SJSA1 (cell line): ENCODE results near the gene SLC12A2. TPM values are rescaled to one million over a fixed set of nuclear protein-coding genes. Genes with fewer than 3 reads are reported as not detected.

Experiments
- DNase-seq, 2 experiments: peaks; one replicate each; pipeline ENCODE4 v3.0.0-alpha.2; 2015 to 2020; ENCODE audit warnings: low spot score in 2 of 2, low read depth in 1 of 2
- H3K27ac ChIP-seq: fragments of 250-450 bp; sonication (Bioruptor Pico); 2 replicates; pipeline ENCODE4 v1.5.1; 2020; ENCODE audit warnings: mild to moderate bottlenecking, moderate library complexity
- H3K27me3 ChIP-seq: fragments of 250-450 bp; sonication (Bioruptor Pico); replicated peaks from 2 replicates; pipeline ENCODE4 v1.5.1; 2020; ENCODE audit warnings: mild to moderate bottlenecking, moderate library complexity
- H3K36me3 ChIP-seq: fragments of 250-450 bp; sonication (Bioruptor Pico); 2 replicates; pipeline ENCODE4 v1.5.1; 2020; ENCODE audit warnings: mild to moderate bottlenecking
- H3K4me1 ChIP-seq: fragments of 250-450 bp; sonication (Bioruptor Pico); replicated peaks from 2 replicates; pipeline ENCODE4 v1.6.1; 2021; ENCODE audit warnings: mild to moderate bottlenecking
- H3K4me3 ChIP-seq: fragments of 250-450 bp; sonication (Bioruptor Pico); 2 replicates; pipeline ENCODE4 v1.5.1; 2020; ENCODE audit warnings: mild to moderate bottlenecking
- H3K9me3 ChIP-seq: fragments of 250-450 bp; sonication (Bioruptor Pico); replicated peaks from 2 replicates; pipeline ENCODE4 v1.5.1; 2020; ENCODE audit warnings: mild to moderate bottlenecking
- total RNA-seq: library from RNA; depleted of rRNA; stranded (reverse); fragments of >200 nt; shearing (Covaris generic); gene quantifications from 2 replicates; pipeline ENCODE4 v1.2.3, GENCODE V29; 2014

Gene SLC12A2
- total RNA-seq, 1 experiment from 2014 or later: 91.4 TPM

DNA sequence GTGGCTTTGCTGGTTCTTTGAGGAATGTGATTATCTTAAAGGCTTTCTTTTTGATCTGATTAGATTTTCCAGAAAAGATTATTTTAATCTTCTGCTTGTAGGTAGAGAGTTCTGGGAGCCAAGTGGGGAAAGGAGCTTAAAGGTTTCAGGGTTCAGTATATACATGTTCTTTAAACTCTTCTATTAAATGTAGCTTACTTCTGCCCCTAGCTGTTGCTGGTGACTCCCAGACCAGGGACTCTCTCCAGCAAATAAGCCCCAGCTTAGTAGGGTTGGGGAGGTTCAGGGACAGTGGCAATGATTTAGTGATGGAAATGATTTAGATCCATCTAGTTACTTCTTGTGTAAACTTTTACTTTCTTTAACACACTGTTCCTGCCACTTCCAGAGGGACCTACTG lies 72.2 kb downstream of the SLC12A2 start:
- H3K4me1 ChIP-seq: no peaks in the 10 kb centered on the region
- no peak for DNase-seq

GRCh38 chr5:128156521-128156920 lies 73.0 kb downstream of the SLC12A2 start:
- no peak for DNase-seq
- H3K27ac ChIP-seq: no peak overlapping the region
- no peak overlapping the region for H3K4me3 ChIP-seq
- H3K36me3 ChIP-seq: peaks cover 69% of the 10 kb centered on the region
- H3K9me3 ChIP-seq: no peaks in the 10 kb centered on the region
- H3K4me1 ChIP-seq: no peaks in the 10 kb centered on the region
- H3K27me3 ChIP-seq: no peaks in the 10 kb centered on the region

More for the DNA sequence above, 72.2 kb downstream of the SLC12A2 start:
- Histone ChIP-seq H3K27me3 (no peaks in the 10 kb centered on the region), H3K9me3 (no peaks in the 10 kb centered on the region), H3K27ac (no peak overlapping the region), H3K4me3 (no peak overlapping the region), H3K36me3 (peaks cover 69% of the 10 kb centered on the region)

GRCh38 chr5:128158342-128158741 lies 74.8 kb downstream of the SLC12A2 start:
- H3K36me3 ChIP-seq: peaks cover 69% of the 10 kb centered on the region
- no peak overlapping the region for H3K4me3 ChIP-seq
- no peak for DNase-seq
- H3K27ac ChIP-seq: no peak overlapping the region
- H3K4me1 ChIP-seq: no peaks in the 10 kb centered on the region
- no peaks in the 10 kb centered on the region for H3K9me3 ChIP-seq
- no peaks in the 10 kb centered on the region for H3K27me3 ChIP-seq

GRCh38 chr5:128163991-128164390 lies 80.4 kb downstream of the SLC12A2 start:
- H3K36me3 ChIP-seq: peaks cover 51% of the 10 kb centered on the region
- no peak overlapping the region for H3K4me3 ChIP-seq
- no peaks in the 10 kb centered on the region for H3K4me1 ChIP-seq
- 0 out of 2 replicates have a peak, but pooled peaks cover 2% of the 10 kb centered on the region for H3K9me3 ChIP-seq
- H3K27me3 ChIP-seq: no peaks in the 10 kb centered on the region
- no peak for DNase-seq
- H3K27ac ChIP-seq: no peak overlapping the region

GRCh38 chr5:128169401-128170017 lies 85.9 kb downstream of the SLC12A2 start:
- no peaks in the 10 kb centered on the region for H3K27me3 ChIP-seq
- no peak for DNase-seq
- H3K27ac ChIP-seq: no peak overlapping the region
- H3K4me3 ChIP-seq: no peak overlapping the region
- H3K4me1 ChIP-seq: peaks cover 7% of the 10 kb centered on the region
- 0 out of 2 replicates have a peak, but pooled peaks cover 2% of the 10 kb centered on the region for H3K9me3 ChIP-seq
- peaks cover 25% of the 10 kb centered on the region for H3K36me3 ChIP-seq

- Histone ChIP-seq H3K4me1 (peaks cover 22% of the 10 kb centered on the region), H3K4me3 (no peak overlapping the region), H3K36me3 (peaks cover 12% of the 10 kb centered on the region), H3K27ac (no peak overlapping the region), H3K27me3 (no peaks in the 10 kb centered on the region), H3K9me3 (no peaks in the 10 kb centered on the region)
- DNase-seq: no peak
These were observed 88.5 kb downstream of the SLC12A2 start for GRCh38 chr5:128172102-128172501.

- Histone ChIP-seq H3K27ac (peak overlapping the region; percentile 87), H3K36me3 (peaks cover 27% of the 10 kb centered on the region), H3K9me3 (no peaks in the 10 kb centered on the region), H3K4me1 (peaks cover 36% of the 10 kb centered on the region), H3K4me3 (no peak overlapping the region), H3K27me3 (no peaks in the 10 kb centered on the region)
- peak; percentile 62 to 89 for DNase-seq
These were observed 91.4 kb downstream of the SLC12A2 start for GRCh38 chr5:128174951-128175350.

DNA sequence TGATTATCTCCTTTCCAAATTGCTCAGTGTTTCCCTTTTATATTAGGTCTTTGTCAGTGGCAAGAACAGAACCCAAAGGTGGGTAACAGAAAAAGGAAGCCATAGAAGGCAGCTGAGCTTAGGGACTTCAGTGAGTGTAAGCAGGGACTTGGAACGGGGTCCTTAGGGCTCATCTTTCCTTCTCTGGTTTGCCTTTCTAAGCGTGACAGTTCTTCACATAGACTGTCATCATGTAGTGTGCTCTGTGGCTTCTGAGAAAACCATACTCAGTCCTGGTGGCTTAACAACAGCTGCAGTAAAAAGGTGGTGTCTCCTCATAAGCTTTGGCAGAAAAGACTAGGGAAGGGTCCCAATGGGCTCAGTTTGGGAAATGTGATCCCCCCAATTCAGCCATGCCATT lies 108.8 kb downstream of the SLC12A2 start:
- no peaks in the 10 kb centered on the region for H3K4me1 ChIP-seq
- no peak overlapping the region for H3K27ac ChIP-seq
- no peak for DNase-seq
- H3K4me3 ChIP-seq: no peak overlapping the region
- peaks cover 9% of the 10 kb centered on the region; the same call in 1 of the 2 replicates for H3K36me3 ChIP-seq
- H3K9me3 ChIP-seq: no peaks in the 10 kb centered on the region
- H3K27me3 ChIP-seq: no peaks in the 10 kb centered on the region

DNA sequence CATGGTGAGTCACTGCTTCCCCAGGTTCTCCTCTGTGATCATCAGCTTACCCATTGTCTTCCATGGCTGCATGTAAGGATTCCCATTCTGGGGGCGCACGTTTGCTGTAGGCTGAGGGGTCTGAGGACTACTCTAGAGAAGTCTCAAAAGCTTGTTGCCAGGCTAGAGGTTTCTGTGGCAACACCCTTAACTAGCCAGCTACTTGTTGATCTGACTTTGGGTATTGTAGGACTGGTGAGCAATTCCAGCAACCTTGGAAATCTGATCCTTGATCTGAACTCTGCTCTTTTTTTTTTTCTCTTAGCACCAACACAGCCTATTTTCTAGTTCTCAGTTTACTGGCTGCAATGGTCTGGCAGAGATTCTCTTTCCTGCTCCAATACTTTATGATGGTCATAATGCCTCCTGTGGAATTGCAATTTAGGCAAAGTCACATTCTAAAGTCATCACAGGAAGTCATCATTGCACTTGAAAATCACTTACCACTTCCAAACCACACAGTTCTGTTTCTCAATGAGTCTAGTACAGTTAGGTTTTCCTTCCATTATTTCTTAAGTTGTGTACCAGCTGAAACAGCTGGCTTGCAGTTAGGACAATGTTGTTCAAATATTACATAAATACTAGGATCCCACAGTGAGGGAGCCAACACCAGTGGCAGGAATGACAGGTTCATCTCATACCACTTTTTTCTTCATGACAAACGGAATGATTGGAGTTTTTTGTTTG lies 110.3 kb downstream of the SLC12A2 start:
- DNase-seq: no peak
- peaks cover 2% of the 10 kb centered on the region for H3K4me1 ChIP-seq
- no peak overlapping the region for H3K27ac ChIP-seq
- no peaks in the 10 kb centered on the region for H3K9me3 ChIP-seq
- H3K4me3 ChIP-seq: no peak overlapping the region
- H3K36me3 ChIP-seq: peaks cover 9% of the 10 kb centered on the region; the same call in 1 of the 2 replicates
- H3K27me3 ChIP-seq: no peaks in the 10 kb centered on the region

- peaks cover 9% of the 10 kb centered on the region for H3K4me1 ChIP-seq
- H3K36me3 ChIP-seq: peaks cover 9% of the 10 kb centered on the region; the same call in 1 of the 2 replicates
- DNase-seq: no peak
- no peaks in the 10 kb centered on the region for H3K27me3 ChIP-seq
- no peak overlapping the region for H3K4me3 ChIP-seq
- no peaks in the 10 kb centered on the region for H3K9me3 ChIP-seq
- H3K27ac ChIP-seq: no peak overlapping the region
These were observed 111.8 kb downstream of the SLC12A2 start for GRCh38 chr5:128195316-128195715.

DNA sequence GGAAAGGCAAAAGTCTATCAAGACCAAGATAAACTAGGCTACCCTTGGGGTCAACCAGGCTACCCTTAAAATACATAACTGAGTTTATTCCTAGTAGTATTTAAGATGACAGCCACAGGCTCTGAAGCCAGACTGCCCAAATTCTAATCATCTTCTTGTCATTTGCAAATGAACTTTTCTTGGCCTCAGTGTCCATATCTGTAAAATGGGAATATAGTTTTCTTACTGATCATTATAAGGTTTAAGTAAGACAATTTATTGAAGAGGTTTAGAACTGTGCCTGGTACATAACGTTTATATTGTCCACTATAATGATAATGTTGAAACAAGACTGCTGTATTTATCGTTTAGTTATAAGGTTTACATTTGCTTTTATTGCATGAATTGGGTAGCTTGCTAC lies 112.5 kb downstream of the SLC12A2 start:
- Histone ChIP-seq H3K9me3 (no peaks in the 10 kb centered on the region), H3K36me3 (peaks cover 9% of the 10 kb centered on the region; the same call in 1 of the 2 replicates), H3K27ac (no peak overlapping the region), H3K4me3 (no peak overlapping the region), H3K4me1 (peaks cover 9% of the 10 kb centered on the region), H3K27me3 (no peaks in the 10 kb centered on the region)
- DNase-seq: no peak

- no peaks in the 10 kb centered on the region for H3K9me3 ChIP-seq
- peaks cover 5% of the 10 kb centered on the region; the same call in 1 of the 2 replicates for H3K36me3 ChIP-seq
- peaks cover 15% of the 10 kb centered on the region for H3K4me1 ChIP-seq
- no peaks in the 10 kb centered on the region for H3K27me3 ChIP-seq
- no peak overlapping the region for H3K4me3 ChIP-seq
- no peak overlapping the region for H3K27ac ChIP-seq
- no peak for DNase-seq
These were observed 113.2 kb downstream of the SLC12A2 start for GRCh38 chr5:128196791-128197190.

- no peaks in the 10 kb centered on the region for H3K36me3 ChIP-seq
- no peaks in the 10 kb centered on the region for H3K9me3 ChIP-seq
- H3K27me3 ChIP-seq: no peaks in the 10 kb centered on the region
- H3K27ac ChIP-seq: no peak overlapping the region
- H3K4me3 ChIP-seq: no peak overlapping the region
- no peak for DNase-seq
- peaks cover 15% of the 10 kb centered on the region for H3K4me1 ChIP-seq
These were observed 114.4 kb downstream of the SLC12A2 start for GRCh38 chr5:128197896-128198522.

GRCh38 chr5:128199104-128199503 lies 115.5 kb downstream of the SLC12A2 start:
- Histone ChIP-seq H3K36me3 (no peaks in the 10 kb centered on the region), H3K27ac (no peak overlapping the region), H3K4me1 (peaks cover 15% of the 10 kb centered on the region), H3K9me3 (no peaks in the 10 kb centered on the region), H3K4me3 (no peak overlapping the region), H3K27me3 (no peaks in the 10 kb centered on the region)
- no peak for DNase-seq
